Tibial nerve (tissue), 4 donors: ENCODE measurements around the gene PDCD10.

Source experiments
- EP300 ChIP-seq, 2 donors: sonication (generic); formaldehyde crosslinking; IDR thresholded peaks; one replicate each; pipeline ENCODE4 v1.6.1; 2017; ENCODE audit warnings: antibody characterized with exemption in 2 of 2, mild to moderate bottlenecking in 1 of 2
- POLR2A ChIP-seq, 2 donors: fragments of 450-650 bp; IDR thresholded peaks; one replicate each; pipeline ENCODE4 v1.6.1; 2017; ENCODE audit warnings: antibody characterized with exemption in 2 of 2, mild to moderate bottlenecking in 2 of 2, moderate library complexity in 2 of 2
- TF ChIP-seq, protein P1 (sequence below), 5 experiments: fragments of 200-600 bp in 3 of 5; fragments of 450-650 bp in 2 of 5; sonication (generic) in 3 of 5; IDR thresholded peaks; one replicate each; pipeline ENCODE4 v1.5.1; 2016 to 2019; ENCODE audit warnings: antibody characterized with exemption in 5 of 5, mild to moderate bottlenecking in 3 of 5, moderate library complexity in 2 of 5

DNA sequence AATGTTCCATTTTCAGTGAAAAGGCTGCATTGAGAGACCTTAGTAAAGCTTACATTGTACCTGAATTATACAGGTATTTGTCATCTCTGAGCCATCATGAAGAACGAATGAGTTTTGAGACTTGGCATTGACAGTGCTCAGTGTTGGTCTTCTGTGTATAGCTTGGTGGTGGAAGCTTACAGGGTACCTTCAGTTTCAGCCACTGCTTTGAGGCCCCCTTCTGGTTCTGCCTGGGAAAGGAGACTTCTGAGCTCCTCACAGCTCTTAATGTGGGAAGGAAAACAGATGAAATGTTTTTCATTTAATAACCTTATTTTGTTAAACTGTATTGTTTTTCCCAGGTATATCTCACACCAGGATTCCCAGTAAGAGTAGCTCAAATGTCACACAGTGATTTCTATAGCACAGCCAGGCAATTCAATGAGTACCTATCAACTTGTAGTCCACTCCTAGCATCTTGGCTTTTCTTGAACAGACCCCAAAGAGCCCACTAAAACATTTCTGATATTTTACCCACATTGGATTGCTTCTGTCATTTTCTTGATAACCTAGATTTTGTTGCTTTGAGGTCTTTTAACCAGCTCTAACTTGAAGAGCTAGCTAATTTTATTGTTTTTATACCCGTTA, 6.4 kb upstream of the PDCD10 start:
- TF ChIP-seq POLR2A (IDR thresholded peaks at IDR 0.05), result no peak
- TF ChIP-seq, protein P1, sequence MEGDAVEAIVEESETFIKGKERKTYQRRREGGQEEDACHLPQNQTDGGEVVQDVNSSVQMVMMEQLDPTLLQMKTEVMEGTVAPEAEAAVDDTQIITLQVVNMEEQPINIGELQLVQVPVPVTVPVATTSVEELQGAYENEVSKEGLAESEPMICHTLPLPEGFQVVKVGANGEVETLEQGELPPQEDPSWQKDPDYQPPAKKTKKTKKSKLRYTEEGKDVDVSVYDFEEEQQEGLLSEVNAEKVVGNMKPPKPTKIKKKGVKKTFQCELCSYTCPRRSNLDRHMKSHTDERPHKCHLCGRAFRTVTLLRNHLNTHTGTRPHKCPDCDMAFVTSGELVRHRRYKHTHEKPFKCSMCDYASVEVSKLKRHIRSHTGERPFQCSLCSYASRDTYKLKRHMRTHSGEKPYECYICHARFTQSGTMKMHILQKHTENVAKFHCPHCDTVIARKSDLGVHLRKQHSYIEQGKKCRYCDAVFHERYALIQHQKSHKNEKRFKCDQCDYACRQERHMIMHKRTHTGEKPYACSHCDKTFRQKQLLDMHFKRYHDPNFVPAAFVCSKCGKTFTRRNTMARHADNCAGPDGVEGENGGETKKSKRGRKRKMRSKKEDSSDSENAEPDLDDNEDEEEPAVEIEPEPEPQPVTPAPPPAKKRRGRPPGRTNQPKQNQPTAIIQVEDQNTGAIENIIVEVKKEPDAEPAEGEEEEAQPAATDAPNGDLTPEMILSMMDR (IDR thresholded peaks at IDR 0.05), result no peak
- no peak for TF ChIP-seq EP300 (IDR thresholded peaks at IDR 0.05)
